ENCODE results near the gene FANCI. TPM values are rescaled to one million over a fixed set of nuclear protein-coding genes. Genes with fewer than 3 reads are reported as not detected.

Gene FANCI
- total RNA-seq, 1 donor from 2014 or later = 5.5 TPM

GRCh38 chr15:89364741-89365450 lies 121.1 kb downstream of the FANCI start:
- Histone ChIP-seq H3K27me3 (ENCODE audit: control insufficient read depth, insufficient read depth, low read length) (peaks cover 76% of the 10 kb centered on the region), H3K36me3 (ENCODE audit: control insufficient read depth, insufficient read depth, low read length) (no peaks in the 10 kb centered on the region), H3K4me3 (ENCODE audit: low read depth, low read length) (no peak overlapping the region)
- DNase-seq (ENCODE audit: low read depth) = no peak
- FAIRE-seq = no peak
- no peak for TF ChIP-seq CTCF (IDR thresholded peaks at IDR 0.05; ENCODE audit: insufficient read depth, low read length, severe bottlenecking)

GRCh38 chr15:89365462-89366065 lies 121.8 kb downstream of the FANCI start:
- no peak for DNase-seq (ENCODE audit: low read depth)
- Histone ChIP-seq H3K36me3 (ENCODE audit: control insufficient read depth, insufficient read depth, low read length) (no peaks in the 10 kb centered on the region), H3K27me3 (ENCODE audit: control insufficient read depth, insufficient read depth, low read length) (peaks cover 77% of the 10 kb centered on the region), H3K4me3 (ENCODE audit: low read depth, low read length) (no peak overlapping the region)
- no peak for FAIRE-seq
- TF ChIP-seq CTCF (IDR thresholded peaks at IDR 0.05; ENCODE audit: insufficient read depth, low read length, severe bottlenecking) = no peak

Other genes with a start within 250 kb of the FANCI start
- gene ABHD2, start 155.5 kb upstream of the FANCI start, total RNA-seq = 33.5 and 35.5 TPM in 2 replicates
- gene RLBP1, start 22.4 kb upstream of the FANCI start, total RNA-seq = not detected in 2 replicates
- gene POLG, start 90.8 kb downstream of the FANCI start, total RNA-seq = 85.6 and 93.7 TPM in 2 replicates

Measured in bronchial epithelial cell (primary cell).